GM18868 (cell line): ENCODE measurements around the gene EOMES.

ENCODE experiments used
- ATAC-seq: cut with Tn5 transposase; IDR thresholded peaks from one replicate; pipeline ENCODE4 v1.9.1; 2021; ENCODE audit warnings: mild to moderate bottlenecking, moderate library complexity; ENCODE audit not compliant: unreplicated experiment

The EOMES gene

DNA sequence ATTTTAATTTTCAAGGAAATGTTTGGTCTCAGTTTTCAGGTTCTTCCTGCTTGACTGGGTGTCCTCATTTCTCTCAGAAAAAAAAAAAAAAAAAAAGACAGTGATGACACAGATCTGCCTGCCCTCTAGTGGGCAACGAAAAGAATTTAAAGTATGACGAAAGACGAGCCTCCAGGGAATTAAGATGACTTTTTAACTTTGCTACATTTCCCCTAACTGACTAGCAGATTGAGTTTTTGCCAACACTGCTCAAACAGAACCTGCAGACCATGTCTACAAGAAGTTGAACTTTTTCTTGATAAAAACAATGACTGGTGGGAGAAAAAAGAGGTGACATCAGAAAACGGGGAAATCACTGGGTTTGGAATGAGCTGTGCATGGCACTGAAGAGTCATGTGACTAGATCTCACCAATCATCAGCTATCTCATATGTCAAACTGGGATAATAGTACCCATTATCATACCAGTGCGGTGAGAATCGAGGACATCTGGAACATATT is 40.8 kb downstream of the EOMES start:
- peak; percentile 85 for ATAC-seq

DNA sequence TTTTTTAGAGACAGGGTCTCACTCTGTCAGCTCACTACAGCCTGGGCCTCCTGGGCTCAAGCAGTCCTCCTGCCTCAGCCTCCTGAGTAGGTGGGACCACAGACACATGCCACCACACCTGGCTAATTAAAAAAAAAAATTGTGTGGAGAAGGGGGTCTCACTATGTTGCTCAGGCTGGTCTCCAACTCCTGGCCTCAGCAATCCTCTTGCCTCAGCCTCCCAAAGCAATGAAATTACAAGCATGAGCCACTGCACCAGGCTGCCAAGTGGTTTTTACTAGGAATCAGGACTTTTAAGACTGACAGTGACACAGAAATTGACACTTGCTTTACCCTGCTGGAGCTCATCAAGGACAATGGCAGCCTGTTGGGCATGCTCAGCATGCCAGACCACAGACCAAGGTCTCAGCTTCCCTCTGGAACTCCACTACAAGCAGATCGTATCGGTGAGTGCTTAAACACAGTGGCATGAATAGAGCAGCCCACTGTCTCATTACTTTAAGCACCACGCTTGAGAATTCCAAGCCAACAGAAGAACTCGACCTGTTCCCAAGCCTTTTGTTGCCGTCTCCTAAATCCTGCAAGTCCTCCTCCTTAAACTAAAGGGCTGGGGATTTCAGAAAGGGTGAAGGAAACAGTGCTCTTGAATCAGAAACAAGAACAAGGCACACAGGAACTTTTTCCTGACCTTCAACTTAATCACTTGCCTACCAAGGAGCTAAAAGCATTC is 41.4 kb downstream of the EOMES start:
- no peak for ATAC-seq

DNA sequence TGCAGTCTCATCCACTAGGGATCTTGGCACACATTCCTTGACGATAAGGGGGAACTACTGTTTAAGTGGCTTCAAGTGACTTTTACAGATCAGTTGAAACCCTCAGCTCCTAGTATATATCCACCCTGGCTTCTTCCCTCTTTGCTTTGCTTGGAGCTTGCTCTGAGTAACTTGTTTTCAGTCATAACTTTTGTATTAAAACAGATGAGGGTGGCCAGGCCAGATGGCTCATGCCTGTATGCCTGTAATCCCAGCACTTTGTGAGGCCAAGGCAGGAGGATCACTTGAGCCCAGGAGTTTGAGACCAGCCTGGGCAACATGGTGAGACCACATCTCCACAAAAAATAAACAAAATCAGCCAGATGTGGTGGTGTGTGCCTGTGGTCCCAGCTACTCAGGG is 42.4 kb downstream of the EOMES start:
- ATAC-seq = no peak

DNA sequence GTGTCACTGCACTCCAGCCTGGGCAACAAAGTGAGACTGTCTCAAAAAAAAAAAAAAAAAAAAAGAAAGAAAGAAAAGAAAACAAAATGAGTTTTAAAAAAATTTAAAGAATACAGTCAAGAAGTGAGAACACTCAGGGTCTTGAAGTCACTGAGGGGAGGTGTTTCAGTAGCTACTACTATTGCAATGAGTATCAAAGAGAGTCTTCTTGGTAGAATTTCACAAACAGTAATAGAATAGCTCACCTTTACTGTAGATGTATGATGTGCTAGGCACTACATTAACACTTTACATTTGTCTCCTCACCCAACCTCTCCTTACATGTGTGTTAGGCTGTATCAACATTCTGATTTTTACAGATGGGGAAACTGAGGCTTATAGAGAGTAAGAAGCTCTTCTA is 43.9 kb downstream of the EOMES start:
- no peak for ATAC-seq

DNA sequence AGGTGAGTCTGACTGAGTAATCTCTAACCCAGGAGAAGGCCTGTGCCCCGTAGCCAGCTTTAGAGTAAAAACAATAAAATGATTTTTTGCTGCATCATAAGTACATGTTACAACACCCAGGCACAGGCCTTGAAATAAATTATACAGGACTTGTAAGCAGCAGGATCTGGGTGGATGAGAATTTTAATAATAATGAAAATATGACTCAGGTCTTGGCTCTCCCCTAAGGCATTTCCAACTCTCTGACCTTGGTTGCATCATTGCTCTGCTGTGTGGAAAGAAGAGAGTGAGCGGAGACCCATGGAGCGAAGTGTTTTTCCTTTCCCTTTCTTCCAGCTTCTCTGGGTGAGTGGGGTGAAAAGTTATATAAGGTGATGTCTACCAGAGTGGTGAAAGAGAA is 44.6 kb downstream of the EOMES start:
- no peak for ATAC-seq

DNA sequence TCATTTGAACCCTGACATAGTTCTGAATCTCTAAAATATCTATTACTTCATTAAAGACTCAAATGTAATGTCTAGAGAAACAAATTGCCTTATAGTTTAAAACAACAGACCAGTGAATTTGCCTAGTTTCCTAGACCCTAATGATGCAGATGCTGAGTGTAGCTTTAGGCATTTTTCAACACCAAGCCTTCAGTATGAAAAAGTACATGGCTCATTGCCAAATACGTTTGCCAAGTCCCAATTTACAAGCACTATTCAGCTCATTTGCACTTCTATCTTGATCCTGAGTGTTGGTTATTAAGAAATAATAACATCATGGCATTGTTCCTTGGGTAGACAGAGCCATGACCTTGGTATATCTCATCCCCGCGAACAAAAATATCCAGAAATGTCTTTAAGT is 46.8 kb downstream of the EOMES start:
- no peak for ATAC-seq

DNA sequence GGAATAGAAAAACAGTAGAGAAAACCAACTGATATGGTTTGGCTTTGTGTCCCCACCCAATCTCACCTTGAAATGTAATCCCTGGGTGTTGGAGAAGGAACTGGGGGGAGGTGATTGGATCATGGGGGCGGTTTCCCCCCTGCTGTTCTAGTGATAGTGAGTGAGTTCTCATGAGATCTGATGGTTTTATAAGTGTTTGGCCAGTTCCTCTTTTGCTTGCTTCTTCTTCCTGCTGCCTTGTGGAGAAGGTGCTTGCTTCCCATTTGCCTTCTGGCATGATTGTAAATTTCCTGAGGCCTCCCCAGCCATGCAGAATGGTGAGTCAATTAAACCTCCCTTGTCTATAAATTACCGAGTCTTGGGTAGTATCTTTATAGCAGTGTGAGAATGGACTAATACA is 48.4 kb downstream of the EOMES start:
- ATAC-seq = no peak

DNA sequence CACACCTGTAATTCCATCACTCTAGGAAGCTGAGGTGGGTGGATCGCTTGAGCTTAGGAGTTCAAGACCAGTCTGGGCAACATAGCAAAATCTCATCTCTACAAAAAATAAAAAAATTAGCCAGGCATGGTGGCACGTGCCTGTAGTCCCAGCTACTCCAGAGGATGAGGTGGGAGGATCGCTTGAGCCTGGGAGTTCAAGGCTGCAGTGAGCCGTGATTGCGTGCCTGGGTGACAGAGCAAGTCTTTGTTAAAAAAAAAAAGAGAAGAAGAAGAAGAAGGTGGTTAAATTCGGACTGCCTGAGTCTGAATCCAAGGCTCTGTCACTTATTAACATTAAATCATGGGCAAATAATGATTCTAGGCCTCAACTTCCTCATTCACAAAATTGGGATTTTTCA is 51.0 kb downstream of the EOMES start:
- ATAC-seq = no peak

DNA sequence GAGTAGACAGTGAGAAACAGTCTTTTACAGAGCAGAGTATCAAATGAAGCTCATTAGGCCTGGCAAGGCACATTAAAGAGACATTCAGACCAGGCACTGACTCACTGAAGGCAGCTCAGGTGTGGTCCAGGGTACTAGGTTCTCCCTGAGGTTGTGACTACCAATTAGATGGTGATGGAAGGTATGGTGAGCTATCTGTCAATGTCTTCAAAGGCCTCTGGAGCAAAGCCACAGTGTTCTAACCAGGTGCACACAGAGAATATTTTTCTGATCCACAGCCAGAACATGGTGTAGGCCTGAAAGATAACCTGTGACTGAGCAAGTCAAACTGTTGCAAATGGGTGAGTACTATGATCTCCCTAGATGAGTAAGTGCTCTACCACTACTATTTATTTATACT is 51.5 kb downstream of the EOMES start:
- ATAC-seq = no peak

DNA sequence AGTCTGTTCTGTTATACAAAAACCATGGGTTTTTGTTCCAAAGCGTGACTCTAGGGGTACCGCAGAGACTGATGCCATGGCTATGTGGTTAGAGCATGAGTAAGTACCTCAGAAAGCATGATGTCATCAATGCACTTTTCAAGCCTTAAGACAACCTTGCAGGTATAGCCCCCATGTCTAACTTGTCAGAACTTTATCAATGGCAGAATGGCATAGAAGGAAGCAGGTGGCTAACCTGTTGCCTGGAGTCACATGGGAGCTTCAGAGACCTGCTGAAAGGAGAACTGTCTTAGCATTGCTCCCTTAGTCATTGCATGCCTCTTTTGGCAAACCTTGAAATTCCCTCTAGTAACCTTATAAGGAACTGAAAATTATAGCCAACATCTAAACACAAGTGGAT is 52.5 kb downstream of the EOMES start:
- ATAC-seq = peak; percentile 91

DNA sequence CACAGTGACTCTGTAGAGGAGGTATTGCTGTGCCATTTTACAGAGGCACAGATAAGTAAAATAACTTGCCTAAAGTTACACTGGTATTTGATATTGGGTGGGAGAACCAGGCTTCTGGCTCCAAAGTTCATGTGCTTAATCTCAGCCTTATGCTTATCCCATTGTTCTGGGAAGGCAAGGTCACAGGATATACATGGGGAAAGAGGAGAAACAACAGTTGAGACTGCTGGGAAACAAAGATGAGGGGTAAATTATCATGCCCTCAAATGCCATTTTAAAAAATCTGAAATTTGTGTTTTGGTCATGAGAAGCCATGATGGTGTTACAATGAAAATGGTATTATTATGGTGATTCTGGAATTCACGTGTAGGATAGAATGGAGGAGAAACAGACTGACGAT is 54.4 kb downstream of the EOMES start:
- no peak for ATAC-seq

DNA sequence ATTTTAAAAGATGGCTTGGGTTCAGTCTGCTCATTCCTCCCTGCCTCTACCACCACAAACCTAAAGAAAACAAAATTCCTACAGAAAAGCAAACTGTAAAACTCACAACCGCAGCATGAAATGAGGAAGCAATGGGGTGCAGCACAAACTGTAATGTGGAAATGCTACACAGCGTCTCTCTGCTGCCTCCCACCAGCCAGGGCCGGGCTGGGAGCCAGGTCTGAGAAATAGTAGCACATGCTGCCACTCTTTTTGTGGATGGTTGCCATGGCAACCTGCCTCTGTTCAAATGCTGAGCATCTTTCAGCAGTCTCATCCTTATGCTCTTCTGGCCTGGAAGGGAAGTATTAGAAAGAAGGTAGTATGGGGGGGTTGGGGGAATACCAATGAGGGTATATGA is 55.4 kb downstream of the EOMES start:
- no peak for ATAC-seq

DNA sequence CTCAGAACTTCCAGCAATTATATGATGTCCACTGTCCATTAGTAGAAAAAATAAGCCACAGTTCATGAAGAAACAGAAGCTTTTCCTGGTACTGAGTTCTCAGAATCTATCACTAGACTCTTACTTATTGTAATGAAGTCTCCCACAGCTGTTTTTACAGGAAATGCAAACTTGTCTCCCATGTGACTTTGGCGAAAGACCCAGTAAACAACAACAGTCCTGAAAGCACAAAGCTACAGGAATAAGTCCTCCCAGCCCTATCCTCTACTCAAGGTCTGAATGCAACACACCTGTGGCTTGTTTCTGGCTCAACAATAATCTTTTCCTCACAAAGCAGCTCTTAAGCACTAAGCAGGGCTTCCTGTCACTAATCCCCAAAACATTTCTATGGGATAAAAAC is 55.9 kb downstream of the EOMES start:
- no peak for ATAC-seq
